Large intestine (tissue), 3 donors: ENCODE measurements around the gene RC3H1. TPM values are rescaled to one million over a fixed set of nuclear protein-coding genes. Genes with fewer than 3 reads are reported as not detected.

Source experiments
- DNase-seq, 2 donors: peaks; one replicate each; pipeline versions ENCODE4 v3.0.0 to v3.0.0-alpha.2; 2013
- H3K27ac ChIP-seq: one replicate; pipeline ENCODE4 v1.5.1; 2013; ENCODE audit warnings: low read length
- H3K27me3 ChIP-seq: 2 replicates; pipeline ENCODE4 v1.6.1; 2013; ENCODE audit warnings: low read length; ENCODE audit not compliant: control insufficient read depth, insufficient read depth
- H3K36me3 ChIP-seq: 2 replicates; pipeline ENCODE4 v1.6.1; 2013; ENCODE audit warnings: low read length; ENCODE audit not compliant: control insufficient read depth, insufficient read depth
- H3K4me1 ChIP-seq: one replicate; pipeline ENCODE4 v1.6.1; 2013; ENCODE audit warnings: low read length; ENCODE audit not compliant: control insufficient read depth, insufficient read depth
- H3K4me3 ChIP-seq: one replicate; pipeline ENCODE4 v1.5.1; 2013; ENCODE audit warnings: low read length
- H3K9me3 ChIP-seq: one replicate; pipeline ENCODE4 v1.6.1; 2013; ENCODE audit warnings: mild to moderate bottlenecking, low read depth, low read length, moderate library complexity; ENCODE audit not compliant: control insufficient read depth
- WGBS: methylation state at CpG from one replicate; pipeline ENCODE4 v1.1.5; 2013; ENCODE audit warnings: low lambda C conversion rate; ENCODE audit not compliant: insufficient coverage; 5-methylcytosine and 5-hydroxymethylcytosine counted together
- polyA plus RNA-seq: library from polyadenylated mRNA; unstranded; fragments of 120-200 nt; gene quantifications from one replicate; pipeline ENCODE4 v1.2.1, GENCODE V29; 2013

The RC3H1 gene
- polyA plus RNA-seq, 1 donor = 12.8 TPM

DNA sequence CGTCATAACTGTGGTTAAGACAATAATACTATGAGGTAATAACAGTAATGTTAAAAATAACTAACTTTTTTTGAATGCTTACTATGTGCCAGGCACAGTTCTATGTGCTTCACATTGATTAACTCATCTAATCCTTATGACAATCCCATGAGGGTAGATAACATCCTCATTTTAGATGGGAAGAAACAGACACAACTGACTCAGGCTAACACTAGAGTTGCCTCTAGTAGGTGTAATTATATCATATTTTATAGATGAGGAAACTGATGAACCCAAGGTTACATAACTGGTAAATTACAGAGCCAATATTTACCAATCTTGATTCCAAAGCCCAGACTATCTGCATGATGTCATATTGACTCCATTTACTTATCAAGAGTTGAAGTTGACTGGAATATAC, 128.5 kb downstream of the RC3H1 start:
- no peak for DNase-seq
- no peak overlapping the region for H3K27ac ChIP-seq
- H3K4me3 ChIP-seq = no peak overlapping the region
- H3K36me3 ChIP-seq = peaks cover 2% of the 10 kb centered on the region
- H3K27me3 ChIP-seq = no peaks in the 10 kb centered on the region
- 100% methylated on average over 1 of the region's 1 CpG for WGBS
- no peaks in the 10 kb centered on the region for H3K9me3 ChIP-seq
- no peaks in the 10 kb centered on the region for H3K4me1 ChIP-seq

DNA sequence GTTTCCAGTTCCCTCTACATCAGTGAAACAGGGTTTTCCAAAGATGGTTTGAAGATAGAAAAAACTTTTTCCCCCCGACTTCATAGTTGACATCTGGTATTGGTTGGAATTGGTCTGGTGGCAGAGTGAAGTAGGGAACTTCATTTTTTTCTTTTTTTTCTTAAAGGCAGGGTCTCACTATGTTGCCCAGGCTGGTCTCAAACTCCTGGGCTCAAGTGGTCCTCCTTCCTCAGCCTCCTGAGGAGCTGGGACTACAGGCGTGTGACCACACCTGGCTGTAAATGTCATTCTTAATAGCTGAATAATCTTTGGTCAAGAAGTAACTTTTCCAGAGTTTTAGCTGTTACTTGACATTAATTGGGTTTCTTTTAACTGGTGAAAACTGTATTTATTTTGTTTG, 132.3 kb downstream of the RC3H1 start:
- H3K27ac ChIP-seq = no peak overlapping the region
- H3K4me1 ChIP-seq = no peaks in the 10 kb centered on the region
- no peak overlapping the region for H3K4me3 ChIP-seq
- no peaks in the 10 kb centered on the region for H3K27me3 ChIP-seq
- no peak for DNase-seq
- no CpG with 5 or more reads among the region's 2 CpGs for WGBS
- no peaks in the 10 kb centered on the region for H3K9me3 ChIP-seq
- peaks cover 17% of the 10 kb centered on the region for H3K36me3 ChIP-seq

GRCh38 chr1:173888749-173889148, 133.4 kb downstream of the RC3H1 start:
- no peaks in the 10 kb centered on the region for H3K9me3 ChIP-seq
- peaks cover 17% of the 10 kb centered on the region for H3K36me3 ChIP-seq
- H3K4me3 ChIP-seq = no peak overlapping the region
- H3K27ac ChIP-seq = no peak overlapping the region
- H3K27me3 ChIP-seq = no peaks in the 10 kb centered on the region
- H3K4me1 ChIP-seq = no peaks in the 10 kb centered on the region
- DNase-seq = no peak

GRCh38 chr1:173887627-173888026, 134.5 kb downstream of the RC3H1 start:
- H3K9me3 ChIP-seq = no peaks in the 10 kb centered on the region
- DNase-seq = no peak

GRCh38 chr1:173886746-173887611, 135.2 kb downstream of the RC3H1 start:
- no peak for DNase-seq
- no peak overlapping the region for H3K4me3 ChIP-seq
- no peaks in the 10 kb centered on the region for H3K9me3 ChIP-seq
- H3K36me3 ChIP-seq = peaks cover 17% of the 10 kb centered on the region
- no peaks in the 10 kb centered on the region for H3K27me3 ChIP-seq
- 83% methylated on average over 1 of the region's 4 CpGs for whole genome bisulfite sequencing
- no peaks in the 10 kb centered on the region for H3K4me1 ChIP-seq
- H3K27ac ChIP-seq = no peak overlapping the region

More at GRCh38 chr1:173887627-173888026, 134.5 kb downstream of the RC3H1 start:
- WGBS = 100% methylated on average over 2 of the region's 2 CpGs
- H3K27ac ChIP-seq = no peak overlapping the region
- H3K27me3 ChIP-seq = no peaks in the 10 kb centered on the region
- no peak overlapping the region for H3K4me3 ChIP-seq
- H3K4me1 ChIP-seq = no peaks in the 10 kb centered on the region
- peaks cover 17% of the 10 kb centered on the region for H3K36me3 ChIP-seq

GRCh38 chr1:173884701-173885100, 137.5 kb downstream of the RC3H1 start:
- H3K27me3 ChIP-seq = no peaks in the 10 kb centered on the region
- no CpG with 5 or more reads among the region's 5 CpGs for WGBS
- H3K9me3 ChIP-seq = no peaks in the 10 kb centered on the region
- no peak overlapping the region for H3K27ac ChIP-seq
- H3K36me3 ChIP-seq = peaks cover 17% of the 10 kb centered on the region
- no peaks in the 10 kb centered on the region for H3K4me1 ChIP-seq
- no peak for DNase-seq
- H3K4me3 ChIP-seq = no peak overlapping the region

Other genes with a start within 250 kb of the RC3H1 start
- gene DARS2, start 197.7 kb downstream of the RC3H1 start, polyA plus RNA-seq = 23.6 TPM
- 7.0 TPM for gene CENPL, start 197.5 kb downstream of the RC3H1 start, polyA plus RNA-seq
- gene GAS5, start 154.4 kb downstream of the RC3H1 start, polyA plus RNA-seq = 835 TPM
- 4.1 TPM for gene ZBTB37, start 154.0 kb downstream of the RC3H1 start, polyA plus RNA-seq
- 0.54 TPM for gene SERPINC1, start 105.0 kb downstream of the RC3H1 start, polyA plus RNA-seq
- gene RABGAP1L, start 137.2 kb upstream of the RC3H1 start, polyA plus RNA-seq = 51.9 TPM